H1 (cell line): Measurements from ENCODE around the gene SAP30L. TPM values are rescaled to one million over a fixed set of nuclear protein-coding genes. Genes with fewer than 3 reads are reported as not detected.

Experiments
- CTCF ChIA-PET: fragments of 300-600 bp; sonication (Branson Sonifier 250); formaldehyde crosslinking; loops from one replicate; lab custom pipeline; 2021; ENCODE audit not compliant: partially characterized antibody; lab: Charles Lee
- POLR2A ChIA-PET: fragments of 300-600 bp; sonication (Branson Sonifier 250); formaldehyde crosslinking; loops from one replicate; lab custom pipeline; 2021; ENCODE audit warnings: inconsistent platforms; ENCODE audit not compliant: partially characterized antibody; lab: Charles Lee
- DNase-seq, 2 experiments: peaks; one replicate each; pipeline versions ENCODE4 v3.0.0 to v3.0.0-alpha.2; 2010 to 2022; ENCODE audit warnings: low spot score in 2 of 2, low read depth in 1 of 2, mixed read lengths in 1 of 2
- FAIRE-seq: peaks from 2 replicates; lab custom pipeline; 2011; peaks lifted over from hg19 to GRCh38; lab: Jason Lieb, UNC
- H2AFZ ChIP-seq: 2 replicates; pipeline ENCODE4 v1.8.1; 2012; ENCODE audit warnings: low read length, inconsistent platforms
- H2AK5ac ChIP-seq: 2 replicates; pipeline ENCODE4 v1.6.1; 2013; ENCODE audit warnings: low read depth, low read length
- H2BK120ac ChIP-seq: replicated peaks from 2 replicates; pipeline ENCODE3; 2013; ENCODE audit warnings: low read depth, low read length, inconsistent platforms
- H2BK12ac ChIP-seq: 2 replicates; pipeline ENCODE4 v1.6.1; 2013; ENCODE audit warnings: low read depth, low read length
- H2BK15ac ChIP-seq: 2 replicates; pipeline ENCODE4 v1.6.1; 2013; ENCODE audit warnings: low read length
- H2BK20ac ChIP-seq: 2 replicates; pipeline ENCODE4 v1.6.1; 2013; ENCODE audit warnings: low read length
- H2BK5ac ChIP-seq: 2 replicates; pipeline ENCODE4 v1.6.1; 2013; ENCODE audit warnings: low read depth, low read length
- H3K14ac ChIP-seq: 2 replicates; pipeline ENCODE4 v1.6.1; 2013; ENCODE audit warnings: inconsistent platforms; ENCODE audit not compliant: insufficient read length
- H3K18ac ChIP-seq: 2 replicates; pipeline ENCODE4 v1.6.1; 2013; ENCODE audit warnings: low read length; ENCODE audit errors: extremely low read depth
- H3K23ac ChIP-seq: 2 replicates; pipeline ENCODE4 v1.6.1; 2013; ENCODE audit warnings: inconsistent platforms; ENCODE audit not compliant: insufficient read length
- H3K23me2 ChIP-seq: 2 replicates; pipeline ENCODE4 v1.6.1; 2013; ENCODE audit warnings: low read depth, low read length
- H3K27ac ChIP-seq: 2 replicates; pipeline ENCODE4 v1.6.1; 2011; ENCODE audit warnings: low read depth, low read length, inconsistent platforms
- H3K27me3 ChIP-seq, 4 experiments: replicated peaks in 1 of 4; 1 replicate in 1 of 4; 2 replicates in 3 of 4; pipeline versions ENCODE4 v1.6.1 to v1.8.1; 2011 to 2013; ENCODE audit warnings: low read length in 3 of 4, mild to moderate bottlenecking in 3 of 4, inconsistent platforms in 2 of 4, mixed read lengths in 2 of 4, moderate library complexity in 1 of 4; ENCODE audit not compliant: control insufficient read depth in 3 of 4, insufficient read depth in 3 of 4; ENCODE audit errors: extremely low read depth in 1 of 4
- H3K36me3 ChIP-seq, 4 experiments: 2 replicates each; pipeline versions ENCODE4 v1.6.1 to v1.8.1; 2011 to 2013; ENCODE audit warnings: mild to moderate bottlenecking in 4 of 4, low read length in 3 of 4, moderate library complexity in 2 of 4, control low read depth in 1 of 4, inconsistent platforms in 1 of 4; ENCODE audit not compliant: insufficient read depth in 4 of 4, control insufficient read depth in 2 of 4
- H3K4ac ChIP-seq: replicated peaks from 2 replicates; pipeline ENCODE3; 2013; ENCODE audit warnings: low read length, low read depth, mixed read lengths, inconsistent platforms; ENCODE audit not compliant: insufficient read length
- H3K4me1 ChIP-seq, 4 experiments: replicated peaks in 1 of 4; 1 replicate in 1 of 4; 2 replicates in 3 of 4; pipeline versions ENCODE4 v1.6.1 to v1.8.1; 2011 to 2013; ENCODE audit warnings: low read length in 3 of 4, inconsistent platforms in 2 of 4, mixed read lengths in 1 of 4; ENCODE audit not compliant: insufficient read depth in 4 of 4, control insufficient read depth in 3 of 4
- H3K4me2 ChIP-seq, 2 experiments: 2 replicates each; pipeline versions ENCODE4 v1.6.1 to v1.8.1; 2011 to 2013; ENCODE audit warnings: low read depth in 2 of 2, low read length in 2 of 2, control low read depth in 1 of 2, inconsistent platforms in 1 of 2, mild to moderate bottlenecking in 1 of 2; ENCODE audit not compliant: insufficient read depth in 1 of 2
- H3K4me3 ChIP-seq, 4 experiments: fragments of 200-600, 300-600 bp in 1 of 4; sonication (generic), shearing (Covaris generic), sonication (Bioruptor Twin) in 1 of 4; 2 replicates each; pipeline versions ENCODE4 v1.5.1 to v1.8.1; 2011 to 2016; ENCODE audit warnings: low read length in 4 of 4, low read depth in 3 of 4, control low read depth in 2 of 4, inconsistent platforms in 2 of 4, mild to moderate bottlenecking in 2 of 4, mixed read lengths in 1 of 4, moderate library complexity in 1 of 4; ENCODE audit not compliant: insufficient read depth in 2 of 4; ENCODE audit errors: extremely low read depth in 1 of 4
- H3K56ac ChIP-seq: replicated peaks from 2 replicates; pipeline ENCODE3; 2013; ENCODE audit warnings: low read depth, mild to moderate bottlenecking, mixed read lengths, low read length, inconsistent platforms; ENCODE audit not compliant: insufficient read length
- H3K79me1 ChIP-seq: 2 replicates; pipeline ENCODE4 v1.6.1; 2013; ENCODE audit warnings: low read depth, low read length, control low read depth
- H3K79me2 ChIP-seq, 2 experiments: 2 replicates each; pipeline versions ENCODE4 v1.6.1 to v1.8.1; 2012 to 2013; ENCODE audit warnings: low read length in 2 of 2, mild to moderate bottlenecking in 2 of 2, inconsistent platforms in 1 of 2; ENCODE audit not compliant: insufficient read depth in 2 of 2, control insufficient read depth in 1 of 2
- H3K9ac ChIP-seq, 4 experiments: replicated peaks in 1 of 4; 1 replicate in 1 of 4; 2 replicates in 3 of 4; pipeline versions ENCODE4 v1.6.1 to v1.8.1; 2011 to 2013; ENCODE audit warnings: low read depth in 3 of 4, low read length in 3 of 4, control low read depth in 2 of 4, mild to moderate bottlenecking in 2 of 4, moderate library complexity in 2 of 4, inconsistent platforms in 1 of 4; ENCODE audit errors: extremely low read depth in 1 of 4
- H3K9me3 ChIP-seq, 2 experiments: 2 replicates each; pipeline versions ENCODE4 v1.6.1 to v1.8.1; 2012 to 2013; ENCODE audit warnings: mild to moderate bottlenecking in 2 of 2, moderate library complexity in 2 of 2, control low read depth in 1 of 2, inconsistent platforms in 1 of 2, low read depth in 1 of 2, low read length in 1 of 2, mixed read lengths in 1 of 2; ENCODE audit not compliant: insufficient read depth in 2 of 2
- H4K20me1 ChIP-seq, 2 experiments: replicated peaks in 1 of 2; 2 replicates each; pipeline versions ENCODE3 to v1.8.1; 2011 to 2013; ENCODE audit warnings: inconsistent platforms in 2 of 2, low read length in 2 of 2, mild to moderate bottlenecking in 1 of 2; ENCODE audit not compliant: insufficient read depth in 2 of 2, control insufficient read depth in 1 of 2
- H4K5ac ChIP-seq: 2 replicates; pipeline ENCODE4 v1.6.1; 2013; ENCODE audit warnings: low read length, low read depth, mixed read lengths, inconsistent platforms; ENCODE audit not compliant: insufficient read length
- H4K8ac ChIP-seq: 2 replicates; pipeline ENCODE4 v1.8.0; 2013; ENCODE audit warnings: mild to moderate bottlenecking, moderate library complexity, low read length, inconsistent platforms; ENCODE audit not compliant: insufficient read depth; ENCODE audit errors: extremely low read depth
- H4K91ac ChIP-seq: replicated peaks from 2 replicates; pipeline ENCODE3; 2013; ENCODE audit warnings: low read length, mixed read lengths, inconsistent platforms; ENCODE audit not compliant: insufficient read length
- ATF2 ChIP-seq: IDR thresholded peaks from 2 replicates; pipeline ENCODE4 v1.6.1; 2012; ENCODE audit warnings: low read length, inconsistent platforms
- BACH1 ChIP-seq: IDR thresholded peaks from 2 replicates; pipeline ENCODE4 v1.6.1; 2012; ENCODE audit warnings: low read length, improper control_type of control experiment
- BCL11A ChIP-seq, 2 experiments: IDR thresholded peaks; one replicate each; pipeline ENCODE4 v1.6.1; 2011; ENCODE audit warnings: low read depth in 2 of 2, low read length in 2 of 2, mild to moderate bottlenecking in 2 of 2
- CHD1 ChIP-seq: IDR thresholded peaks from 2 replicates; pipeline ENCODE4 v1.6.1; 2012; ENCODE audit warnings: low read depth, low read length, improper control_type of control experiment
- EGR1 ChIP-seq: IDR thresholded peaks from 2 replicates; pipeline ENCODE4 v1.6.1; 2011; ENCODE audit warnings: low read depth, low read length, borderline replicate concordance
- GABPA ChIP-seq: IDR thresholded peaks from 2 replicates; pipeline ENCODE4 v1.6.1; 2011; ENCODE audit warnings: mild to moderate bottlenecking, low read length, moderate library complexity, borderline replicate concordance; ENCODE audit not compliant: insufficient read depth
- MAFK ChIP-seq: IDR thresholded peaks from 2 replicates; pipeline ENCODE4 v1.6.1; 2012; ENCODE audit warnings: low read depth, mild to moderate bottlenecking, improper control_type of control experiment, low read length
- POLR2A ChIP-seq, 2 experiments: IDR thresholded peaks; 1 replicate in 1 of 2; 2 replicates in 1 of 2; pipeline ENCODE4 v1.6.1; 2011; ENCODE audit warnings: low read depth in 2 of 2, low read length in 2 of 2, mild to moderate bottlenecking in 2 of 2; ENCODE audit errors: control extremely low read depth in 1 of 2
- RNF2 ChIP-seq: fragments of 200-900, 300-1000 bp; sonication (generic); IDR thresholded peaks from 2 replicates; pipeline ENCODE4 v1.7.1; 2016; ENCODE audit warnings: borderline replicate concordance, low read depth, mild to moderate bottlenecking, antibody characterized with exemption, low read length; ENCODE audit not compliant: poor library complexity, severe bottlenecking; ENCODE audit errors: missing control alignments
- SP4 ChIP-seq: IDR thresholded peaks from 2 replicates; pipeline ENCODE4 v1.6.1; 2012; ENCODE audit warnings: low read length, inconsistent platforms
- SUZ12 ChIP-seq: fragments of 200-600 bp; sonication (generic); IDR thresholded peaks from 2 replicates; pipeline ENCODE4 v1.6.1; 2012; ENCODE audit warnings: mild to moderate bottlenecking, inconsistent platforms, low read length, moderate library complexity, mixed read lengths
- TAF1 ChIP-seq: IDR thresholded peaks from 2 replicates; pipeline ENCODE4 v1.6.1; 2011; ENCODE audit warnings: mild to moderate bottlenecking, low read depth, low read length
- TBP ChIP-seq: IDR thresholded peaks from 2 replicates; pipeline ENCODE4 v1.6.1; 2011; ENCODE audit warnings: low read depth, low read length, improper control_type of control experiment
- TEAD4 ChIP-seq: IDR thresholded peaks from 2 replicates; pipeline ENCODE4 v1.6.1; 2012; ENCODE audit warnings: low read depth, low read length, inconsistent platforms, mixed read lengths
- WGBS, 2 experiments: shearing (Covaris generic) in 1 of 2; methylation state at CpG; one replicate each; pipeline versions ENCODE4 v1.1.6 to v1.1.7; 2013 to 2015; ENCODE audit warnings: low lambda C conversion rate in 2 of 2, mixed read lengths in 2 of 2, inconsistent platforms in 1 of 2, low coverage in 1 of 2, missing lambda C conversion rate in 1 of 2; ENCODE audit not compliant: insufficient replicate concordance in 2 of 2, insufficient coverage in 1 of 2, insufficient read length in 1 of 2; ENCODE audit errors: extremely low coverage in 1 of 2, missing lambda C conversion rate in 1 of 2; 5-methylcytosine and 5-hydroxymethylcytosine counted together
- polyA plus RNA-seq, 7 experiments: library from polyadenylated mRNA; depleted of rRNA in 3 of 7; stranded (reverse) in 5 of 7; unstranded in 2 of 7; fragments of >200 nt in 5 of 7; fragments of 200-250 nt in 2 of 7; gene quantifications; 1 replicate in 5 of 7; 2 replicates in 1 of 7; 4 replicates in 1 of 7; pipeline versions ENCODE4 v1.2.1 to v1.2.3, GENCODE V29; 2011 to 2013; ENCODE audit warnings: missing spikeins in 2 of 7, mixed read lengths in 2 of 7
- total RNA-seq: library from RNA; stranded (reverse); fragmentation: NEBNext Ultra II Directional; extraction: Animal tissue kit (Norgen Biotek cat#: 25700); gene quantifications from 2 replicates; pipeline ENCODE4 v1.2.1, GENCODE V29; 2021

Gene SAP30L
- total and polyA plus RNA-seq, 2 of the 8 experiments (the other 6 are each of a cell fraction or from before 2014, with no cell fraction given): 12.2 to 31.5 TPM

- H3K23ac ChIP-seq: no peak overlapping the region
- H3K56ac ChIP-seq: no peak overlapping the region
- no peak overlapping the region for H4K8ac ChIP-seq
- H4K20me1 ChIP-seq: peaks cover 2 to 13% of the 10 kb centered on the region in 2 experiments
- no peak overlapping the region for H3K9ac ChIP-seq
- no peak overlapping the region for H3K4me2 ChIP-seq
- H3K27ac ChIP-seq: no peak overlapping the region
- WGBS, 2 experiments: 61% methylated on average over 2 of the region's 2 CpGs; no CpG with 5 or more reads in 1 of the 2 experiments
- H2BK120ac ChIP-seq: no peak overlapping the region
- H3K27me3 ChIP-seq: peaks cover 43 to 60% (median 54%) of the 10 kb centered on the region in 4 experiments
- FAIRE-seq (no peak), DNase-seq (no peak)
- H2AFZ ChIP-seq: no peak overlapping the region
- no peak overlapping the region for H2AK5ac ChIP-seq
- no peaks in the 10 kb centered on the region for H3K36me3 ChIP-seq
- no peaks in the 10 kb centered on the region for H3K23me2 ChIP-seq
- no peaks in the 10 kb centered on the region for H3K79me2 ChIP-seq
- no peaks in the 10 kb centered on the region for H3K9me3 ChIP-seq
- H4K91ac ChIP-seq: no peak overlapping the region
- H2BK12ac ChIP-seq: no peak overlapping the region
- no peak overlapping the region for H3K18ac ChIP-seq
- H4K5ac ChIP-seq: no peak overlapping the region
- ChIA-PET POLR2A (no interaction called here), CTCF (interaction anchor here (1.1 to 6.4 kb wide), 7 partner anchors 9 to 36 kb away, joined by 3 to 61 read pairs (median 7); no protein-coding TSS in a partner anchor)
- no peak overlapping the region for H2BK15ac ChIP-seq
- H3K79me1 ChIP-seq: no peaks in the 10 kb centered on the region
- H3K4me1 ChIP-seq: peaks cover 10 to 29% (median 19%) of the 10 kb centered on the region in 4 experiments; a peak in 6 of 7 replicates
- H2BK5ac ChIP-seq: no peak overlapping the region
- no peak overlapping the region for H3K4me3 ChIP-seq
- no peak overlapping the region for H2BK20ac ChIP-seq
- no peak overlapping the region for H3K14ac ChIP-seq
- H3K4ac ChIP-seq: no peak overlapping the region
- TF ChIP-seq BACH1 (no peak), SP4 (no peak), TBP (no peak), GABPA (no peak), TEAD4 (no peak), TAF1 (no peak), EGR1 (no peak), SUZ12 (no peak), BCL11A (IDR thresholded peaks at IDR 0.05; ENCODE audit: low read depth in 2 of 2, low read length in 2 of 2) (no peak), MAFK (no peak), RNF2 (no peak), ATF2 (no peak), CHD1 (no peak), POLR2A (IDR thresholded peaks at IDR 0.05; ENCODE audit: control extremely low read depth in 1 of 2, low read depth in 2 of 2, low read length in 2 of 2) (no peak)
These were observed 41.7 kb downstream of the SAP30L start for GRCh38 chr5:154487541-154487940.
